ENCODE results near the gene KCNAB2. TPM values are rescaled to one million over a fixed set of nuclear protein-coding genes. Genes with fewer than 3 reads are reported as not detected.

The KCNAB2 gene
- total and polyA plus RNA-seq, 4 donors = 1.8 to 5.9 (median 4.5) TPM

DNA sequence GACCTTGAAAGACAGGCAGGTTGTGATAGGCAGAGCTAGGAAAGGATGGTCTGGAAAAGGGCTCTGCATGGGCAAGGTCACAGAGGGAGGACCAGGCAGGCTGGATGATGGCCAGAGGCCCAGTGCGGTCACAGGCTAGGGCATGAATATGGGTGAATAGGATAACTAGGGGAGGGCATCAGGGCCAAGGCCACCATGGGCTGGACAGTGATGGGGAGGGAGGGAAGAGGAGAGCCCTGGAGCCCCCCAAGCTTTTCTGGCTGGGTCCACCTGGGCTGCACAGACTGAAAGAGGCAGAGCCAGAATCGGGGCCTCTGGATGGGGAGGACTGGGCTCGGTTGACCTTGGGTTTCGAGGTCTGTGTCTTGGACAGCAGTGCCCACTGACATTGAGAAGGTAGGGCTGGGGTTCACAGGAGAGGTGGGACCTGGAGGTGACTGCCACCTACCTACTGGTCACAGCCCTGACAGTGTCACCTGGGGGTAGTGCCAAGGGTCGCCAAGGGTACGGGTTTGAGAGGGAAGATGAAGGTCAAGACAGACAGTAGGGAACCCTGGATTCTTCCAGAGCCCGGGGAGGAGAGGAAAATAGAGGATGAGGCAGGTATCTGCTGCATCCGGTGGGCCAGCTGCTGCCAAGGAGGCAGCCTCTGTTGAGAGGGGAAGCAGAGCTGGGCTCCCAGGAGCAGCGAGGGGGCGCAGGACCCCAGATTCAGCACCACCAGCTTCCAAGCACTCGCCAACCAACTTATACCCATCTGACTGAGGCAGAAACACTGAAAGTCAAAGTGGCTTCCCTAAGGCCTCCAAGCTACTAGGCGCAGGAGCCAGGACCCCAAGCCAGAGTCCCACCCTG lies 47.4 kb upstream of the KCNAB2 start:
- Histone ChIP-seq H3K4me1 (ENCODE audit: control insufficient read depth in 4 of 4, insufficient read depth in 4 of 4, low read length in 3 of 4) (peaks cover 0 to 3% (median 2%) of the 10 kb centered on the region in 4 donors), H3K9me3 (ENCODE audit: control insufficient read depth in 4 of 4, low read length in 3 of 4) (no peaks in the 10 kb centered on the region), H3K27me3 (ENCODE audit: control insufficient read depth in 4 of 4, insufficient read depth in 4 of 4, low read length in 3 of 4) (no peaks in the 10 kb centered on the region), H3K4me3 (ENCODE audit: low read depth in 1 of 3, low read length in 3 of 3) (no peak overlapping the region), H3K36me3 (ENCODE audit: control insufficient read depth in 4 of 4, insufficient read depth in 3 of 4, low read depth in 1 of 4, low read length in 3 of 4) (no peaks in the 10 kb centered on the region), H3K9ac (ENCODE audit: low read depth in 1 of 2, low read length in 2 of 2) (no peak overlapping the region), H3K27ac (ENCODE audit: low read depth in 1 of 2, low read length in 2 of 2) (no peak overlapping the region)
- WGBS = 94% methylated on average over 12 of the region's 12 CpGs
- no peak for DNase-seq (ENCODE audit: low spot score)
- TF ChIP-seq RAD21 (IDR thresholded peaks at IDR 0.05) = no peak
- TF ChIP-seq, protein P1, sequence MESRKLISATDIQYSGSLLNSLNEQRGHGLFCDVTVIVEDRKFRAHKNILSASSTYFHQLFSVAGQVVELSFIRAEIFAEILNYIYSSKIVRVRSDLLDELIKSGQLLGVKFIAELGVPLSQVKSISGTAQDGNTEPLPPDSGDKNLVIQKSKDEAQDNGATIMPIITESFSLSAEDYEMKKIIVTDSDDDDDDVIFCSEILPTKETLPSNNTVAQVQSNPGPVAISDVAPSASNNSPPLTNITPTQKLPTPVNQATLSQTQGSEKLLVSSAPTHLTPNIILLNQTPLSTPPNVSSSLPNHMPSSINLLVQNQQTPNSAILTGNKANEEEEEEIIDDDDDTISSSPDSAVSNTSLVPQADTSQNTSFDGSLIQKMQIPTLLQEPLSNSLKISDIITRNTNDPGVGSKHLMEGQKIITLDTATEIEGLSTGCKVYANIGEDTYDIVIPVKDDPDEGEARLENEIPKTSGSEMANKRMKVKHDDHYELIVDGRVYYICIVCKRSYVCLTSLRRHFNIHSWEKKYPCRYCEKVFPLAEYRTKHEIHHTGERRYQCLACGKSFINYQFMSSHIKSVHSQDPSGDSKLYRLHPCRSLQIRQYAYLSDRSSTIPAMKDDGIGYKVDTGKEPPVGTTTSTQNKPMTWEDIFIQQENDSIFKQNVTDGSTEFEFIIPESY (IDR thresholded peaks at IDR 0.05) = no peak
- TF ChIP-seq SP1 (IDR thresholded peaks at IDR 0.05) = no peak
- no peak for TF ChIP-seq TAF1 (conservative IDR thresholded peaks at IDR 0.05)
- TF ChIP-seq, protein P2, sequence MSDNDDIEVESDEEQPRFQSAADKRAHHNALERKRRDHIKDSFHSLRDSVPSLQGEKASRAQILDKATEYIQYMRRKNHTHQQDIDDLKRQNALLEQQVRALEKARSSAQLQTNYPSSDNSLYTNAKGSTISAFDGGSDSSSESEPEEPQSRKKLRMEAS (IDR thresholded peaks at IDR 0.05) = no peak
- TF ChIP-seq HNF4A (conservative IDR thresholded peaks at IDR 0.05) = no peak
- TF ChIP-seq, protein P3, sequence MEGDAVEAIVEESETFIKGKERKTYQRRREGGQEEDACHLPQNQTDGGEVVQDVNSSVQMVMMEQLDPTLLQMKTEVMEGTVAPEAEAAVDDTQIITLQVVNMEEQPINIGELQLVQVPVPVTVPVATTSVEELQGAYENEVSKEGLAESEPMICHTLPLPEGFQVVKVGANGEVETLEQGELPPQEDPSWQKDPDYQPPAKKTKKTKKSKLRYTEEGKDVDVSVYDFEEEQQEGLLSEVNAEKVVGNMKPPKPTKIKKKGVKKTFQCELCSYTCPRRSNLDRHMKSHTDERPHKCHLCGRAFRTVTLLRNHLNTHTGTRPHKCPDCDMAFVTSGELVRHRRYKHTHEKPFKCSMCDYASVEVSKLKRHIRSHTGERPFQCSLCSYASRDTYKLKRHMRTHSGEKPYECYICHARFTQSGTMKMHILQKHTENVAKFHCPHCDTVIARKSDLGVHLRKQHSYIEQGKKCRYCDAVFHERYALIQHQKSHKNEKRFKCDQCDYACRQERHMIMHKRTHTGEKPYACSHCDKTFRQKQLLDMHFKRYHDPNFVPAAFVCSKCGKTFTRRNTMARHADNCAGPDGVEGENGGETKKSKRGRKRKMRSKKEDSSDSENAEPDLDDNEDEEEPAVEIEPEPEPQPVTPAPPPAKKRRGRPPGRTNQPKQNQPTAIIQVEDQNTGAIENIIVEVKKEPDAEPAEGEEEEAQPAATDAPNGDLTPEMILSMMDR (IDR thresholded peaks at IDR 0.05; ENCODE audit: low read depth, low read length, missing input control) = no peak
- no peak for TF ChIP-seq NR2F2 (IDR thresholded peaks at IDR 0.05)
- TF ChIP-seq, protein P4, sequence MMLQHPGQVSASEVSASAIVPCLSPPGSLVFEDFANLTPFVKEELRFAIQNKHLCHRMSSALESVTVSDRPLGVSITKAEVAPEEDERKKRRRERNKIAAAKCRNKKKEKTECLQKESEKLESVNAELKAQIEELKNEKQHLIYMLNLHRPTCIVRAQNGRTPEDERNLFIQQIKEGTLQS (IDR thresholded peaks at IDR 0.05) = no peak
- TF ChIP-seq RXRA (IDR thresholded peaks at IDR 0.05) = no peak
- TF ChIP-seq HNF4G (IDR thresholded peaks at IDR 0.05) = no peak
- no peak for TF ChIP-seq FOXA2 (IDR thresholded peaks at IDR 0.05)
- TF ChIP-seq EGR1 (IDR thresholded peaks at IDR 0.05; ENCODE audit: low read depth in 2 of 2) = no peak
- TF ChIP-seq FOXA1 (IDR thresholded peaks at IDR 0.05) = no peak
- no peak for TF ChIP-seq JUND (IDR thresholded peaks at IDR 0.05)

DNA sequence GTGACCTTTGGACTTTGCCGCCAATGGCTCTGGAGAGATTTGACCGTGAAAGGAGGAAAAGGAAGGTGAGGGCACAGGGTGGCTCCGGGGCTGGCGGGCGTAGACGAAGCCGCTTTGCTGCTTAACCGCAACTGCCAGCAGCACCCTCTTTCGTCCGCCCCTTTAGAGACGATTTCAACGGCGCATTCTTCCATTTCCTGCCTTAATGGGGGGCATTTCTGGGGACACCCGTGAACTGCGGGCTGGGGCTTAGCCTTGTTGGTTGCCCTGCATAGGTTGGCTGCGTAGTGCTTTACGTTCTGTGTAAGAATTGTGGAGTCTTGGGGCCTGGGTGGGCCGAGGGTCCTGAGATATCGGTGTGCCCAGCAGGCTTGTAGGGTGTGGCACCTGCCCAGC lies 46.8 kb upstream of the KCNAB2 start:
- H3K9me3 ChIP-seq (ENCODE audit: control insufficient read depth in 4 of 4, low read length in 3 of 4) = no peaks in the 10 kb centered on the region
- no peak overlapping the region for H3K9ac ChIP-seq (ENCODE audit: low read depth in 1 of 2, low read length in 2 of 2)
- peaks cover 0 to 2% (median 0%) of the 10 kb centered on the region in 4 donors for H3K4me1 ChIP-seq (ENCODE audit: control insufficient read depth in 4 of 4, insufficient read depth in 4 of 4, low read length in 3 of 4)
- TF ChIP-seq SP1 (IDR thresholded peaks at IDR 0.05) (no peak), FOXA1 (IDR thresholded peaks at IDR 0.05) (no peak)
- TF ChIP-seq, protein P4 (IDR thresholded peaks at IDR 0.05) = no peak
- no peak overlapping the region for H3K27ac ChIP-seq (ENCODE audit: low read depth in 1 of 2, low read length in 2 of 2)
- no peaks in the 10 kb centered on the region for H3K36me3 ChIP-seq (ENCODE audit: control insufficient read depth in 4 of 4, insufficient read depth in 3 of 4, low read depth in 1 of 4, low read length in 3 of 4)
- WGBS = 94% methylated on average over 19 of the region's 19 CpGs
- no peak overlapping the region for H3K4me3 ChIP-seq (ENCODE audit: low read depth in 1 of 3, low read length in 3 of 3)
- DNase-seq (ENCODE audit: low spot score) = no peak
- H3K27me3 ChIP-seq (ENCODE audit: control insufficient read depth in 4 of 4, insufficient read depth in 4 of 4, low read length in 3 of 4) = no peaks in the 10 kb centered on the region

Data from liver (tissue), 9 donors.